ENCODE data around the gene CAP2.

The CAP2 gene

DNA sequence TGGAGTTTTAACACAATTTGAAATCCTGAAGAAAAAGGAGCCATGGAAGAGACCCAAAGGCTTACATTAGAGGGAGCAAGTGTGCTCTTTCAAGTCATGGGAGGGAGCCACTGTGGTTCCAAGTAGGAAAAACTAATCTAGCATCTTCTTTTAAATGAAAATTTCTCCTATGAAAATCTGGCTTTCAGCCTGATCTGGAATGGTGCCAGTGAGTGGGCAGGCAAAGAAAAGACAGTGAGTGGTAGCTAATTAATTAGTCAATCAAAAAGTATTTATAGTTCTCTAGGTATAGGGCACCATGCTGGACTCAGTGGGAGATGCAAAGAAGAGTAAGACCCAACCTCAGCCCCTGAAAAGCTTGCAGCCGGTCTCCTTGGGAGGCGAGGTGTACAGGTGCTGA is 21.9 kb downstream of the CAP2 start:
- H3K27ac ChIP-seq (replicated peaks): no peak overlapping the region
- H3K27me3 ChIP-seq (ENCODE audit: insufficient read depth, poor library complexity, severe bottlenecking): no peaks in the 10 kb centered on the region
- H3K4me3 ChIP-seq (replicated peaks; ENCODE audit: insufficient read depth, low read length): no peak overlapping the region
- DNase-seq (ENCODE audit: low read depth in 1 of 2, low spot score in 1 of 2): no peak
- TF ChIP-seq SPI1 (IDR thresholded peaks at IDR 0.05; ENCODE audit: borderline replicate concordance, low read depth): no peak
- no peak for TF ChIP-seq CTCF (IDR thresholded peaks at IDR 0.05; ENCODE audit: insufficient read depth, low read length)
- no peak for TF ChIP-seq REST (IDR thresholded peaks at IDR 0.05; ENCODE audit: insufficient replicate concordance, low read depth)
- no peak for TF ChIP-seq POLR2AphosphoS5 (IDR thresholded peaks at IDR 0.05; ENCODE audit: low read depth)
- no peak for TF ChIP-seq GABPA (IDR thresholded peaks at IDR 0.05; ENCODE audit: low read depth)

GRCh38 chr6:17416806-17417205 is 23.4 kb downstream of the CAP2 start:
- H3K27me3 ChIP-seq (ENCODE audit: insufficient read depth, poor library complexity, severe bottlenecking): no peaks in the 10 kb centered on the region
- H3K4me3 ChIP-seq (replicated peaks; ENCODE audit: insufficient read depth, low read length): no peak overlapping the region
- TF ChIP-seq REST (IDR thresholded peaks at IDR 0.05; ENCODE audit: insufficient replicate concordance, low read depth) (no peak), SPI1 (IDR thresholded peaks at IDR 0.05; ENCODE audit: borderline replicate concordance, low read depth) (no peak), CTCF (IDR thresholded peaks at IDR 0.05; ENCODE audit: insufficient read depth, low read length) (no peak), POLR2AphosphoS5 (IDR thresholded peaks at IDR 0.05; ENCODE audit: low read depth) (no peak), GABPA (IDR thresholded peaks at IDR 0.05; ENCODE audit: low read depth) (no peak)
- no peak overlapping the region for H3K27ac ChIP-seq (replicated peaks)
- no peak for DNase-seq (ENCODE audit: low read depth in 1 of 2, low spot score in 1 of 2)

- no peak for DNase-seq (ENCODE audit: low read depth in 1 of 2, low spot score in 1 of 2)
- Histone ChIP-seq H3K27ac (replicated peaks) (no peak overlapping the region), H3K27me3 (ENCODE audit: insufficient read depth, poor library complexity, severe bottlenecking) (no peaks in the 10 kb centered on the region), H3K4me3 (replicated peaks; ENCODE audit: insufficient read depth, low read length) (no peak overlapping the region)
- no peak for TF ChIP-seq SPI1 (IDR thresholded peaks at IDR 0.05; ENCODE audit: borderline replicate concordance, low read depth)
- no peak for TF ChIP-seq REST (IDR thresholded peaks at IDR 0.05; ENCODE audit: insufficient replicate concordance, low read depth)
- TF ChIP-seq GABPA (IDR thresholded peaks at IDR 0.05; ENCODE audit: low read depth): no peak
- no peak for TF ChIP-seq POLR2AphosphoS5 (IDR thresholded peaks at IDR 0.05; ENCODE audit: low read depth)
- TF ChIP-seq CTCF (IDR thresholded peaks at IDR 0.05; ENCODE audit: insufficient read depth, low read length): no peak
Measured at GRCh38 chr6:17417817-17418216, 24.4 kb downstream of the CAP2 start.

Data from HL-60 (cell line).